HG03139 (cell line): Measurements from ENCODE around the gene DONSON.

Experiments used
- ATAC-seq: cut with Tn5 transposase; IDR thresholded peaks from one replicate; pipeline ENCODE4 v1.9.1; 2021; ENCODE audit not compliant: unreplicated experiment

The DONSON gene

GRCh38 chr21:33542640-33543504 is 45.6 kb downstream of the DONSON start, which contains the start of gene SON:
SON (plus strand) TSS chr21:33543038; CDS start chr21:33543093, 55 bp downstream.
- peak; percentile 92 for ATAC-seq

GRCh38 chr21:33541756-33542639 is 46.5 kb downstream of the DONSON start, which contains the start of gene GART:
GART (minus strand) TSS chr21:33542117; CDS start chr21:33539315, 2,802 bp downstream.
- ATAC-seq = peak; percentile 41

DNA sequence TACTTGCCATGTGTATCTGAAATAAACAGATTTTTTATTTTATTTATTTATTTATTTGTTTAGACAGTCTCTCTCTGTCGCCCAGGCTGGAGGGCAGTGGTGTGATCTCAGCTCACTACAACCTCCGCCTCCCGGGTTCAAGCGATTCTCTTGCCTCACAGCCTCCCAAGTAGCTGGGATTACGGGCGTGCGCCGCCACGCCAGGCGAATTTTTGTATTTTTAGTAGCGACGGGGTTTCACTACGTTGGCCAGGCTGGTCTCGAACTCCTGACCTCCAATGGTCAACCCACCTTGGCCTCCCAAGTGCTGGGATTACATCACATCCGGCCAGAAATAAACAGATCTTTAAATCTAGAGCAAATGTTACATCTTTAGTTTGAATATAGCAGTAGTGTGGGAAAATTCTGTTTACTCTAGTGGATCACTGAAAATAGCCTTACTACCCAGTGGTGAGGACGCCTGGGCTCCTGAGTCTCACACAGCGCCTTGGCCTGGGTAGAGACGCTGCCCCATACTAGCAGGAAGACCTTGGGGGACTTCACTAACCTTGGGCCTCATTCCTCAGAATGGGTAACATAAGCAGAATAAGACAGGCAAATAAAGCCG is 47.3 kb downstream of the DONSON start:
- ATAC-seq = no peak

- ATAC-seq = no peak
Measured at GRCh38 chr21:33540711-33541104, 47.8 kb downstream of the DONSON start.

DNA sequence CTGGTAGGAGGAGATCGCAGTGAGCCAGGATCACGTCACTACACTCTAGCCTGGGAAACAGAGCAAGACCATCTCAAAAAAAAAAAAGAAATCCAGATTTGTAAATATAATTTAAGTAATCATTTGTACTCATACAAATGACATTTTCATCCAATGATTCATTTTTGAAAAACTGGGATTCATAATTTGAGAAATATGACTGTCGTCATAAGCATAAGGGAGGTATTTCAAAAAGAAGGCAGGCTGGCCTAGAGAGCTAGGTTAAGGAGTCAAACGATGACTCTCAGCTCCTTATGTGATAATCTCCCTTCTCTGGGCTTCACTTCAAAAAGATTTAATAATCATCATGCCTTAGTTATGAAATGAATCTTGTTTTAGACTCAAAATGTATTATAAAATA is 48.9 kb downstream of the DONSON start:
- no peak for ATAC-seq

GRCh38 chr21:33537212-33537611 is 51.3 kb downstream of the DONSON start:
- ATAC-seq = no peak

DNA sequence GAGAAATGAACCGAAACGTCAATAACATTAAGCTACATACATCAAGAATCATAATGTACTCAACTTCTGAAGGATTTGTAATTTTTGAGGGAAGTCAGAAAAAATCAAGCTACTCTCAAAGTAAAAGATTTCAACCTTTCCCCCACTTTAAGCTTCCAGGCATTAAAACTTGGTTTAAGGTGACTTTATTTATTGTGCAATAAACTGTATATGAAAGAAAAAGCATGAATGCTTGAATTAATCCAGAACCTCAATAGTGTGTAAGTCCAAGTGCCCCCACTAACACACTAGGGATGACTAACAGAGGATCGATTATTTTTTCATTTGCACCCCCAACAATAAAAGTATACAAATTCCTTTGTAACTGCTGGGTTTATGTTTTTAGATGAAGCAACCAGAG is 57.5 kb downstream of the DONSON start:
- ATAC-seq = no peak
